ENCODE measurements around the gene CA14.
A peak's percentile ranks its signal among the peaks of the same experiment; 100 is the strongest.

Gene CA14

DNA sequence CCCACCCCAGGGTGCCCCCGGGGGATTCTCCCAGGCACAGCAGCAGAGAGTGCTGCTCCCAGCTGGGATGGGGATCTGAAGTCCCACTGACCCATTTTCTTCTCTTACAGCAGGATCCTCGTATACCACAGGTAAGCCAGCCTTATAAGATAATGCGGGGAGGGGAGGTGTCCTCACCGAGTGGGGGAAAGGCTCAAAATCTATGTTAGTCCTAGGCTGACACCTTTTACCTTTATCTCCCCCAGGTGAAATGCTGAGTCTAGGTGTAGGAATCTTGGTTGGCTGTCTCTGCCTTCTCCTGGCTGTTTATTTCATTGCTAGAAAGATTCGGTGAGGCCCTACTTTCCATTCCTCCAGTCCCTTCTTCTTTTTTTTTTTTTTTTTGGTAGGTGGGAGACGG is 6.0 kb downstream of the CA14 start:
- no peak overlapping the region for H3K4me3 ChIP-seq (replicated peaks; ENCODE audit: insufficient read depth, low read length)
- DNase-seq (ENCODE audit: low read depth in 1 of 2, low spot score in 1 of 2) = no peak
- no peaks in the 10 kb centered on the region for H3K27me3 ChIP-seq (ENCODE audit: insufficient read depth, poor library complexity, severe bottlenecking)
- TF ChIP-seq POLR2AphosphoS5 (IDR thresholded peaks at IDR 0.05; ENCODE audit: low read depth) (no peak), GABPA (IDR thresholded peaks at IDR 0.05; ENCODE audit: low read depth) (no peak), SPI1 (IDR thresholded peaks at IDR 0.05; ENCODE audit: borderline replicate concordance, low read depth) (no peak)
- TF ChIP-seq, protein P1, sequence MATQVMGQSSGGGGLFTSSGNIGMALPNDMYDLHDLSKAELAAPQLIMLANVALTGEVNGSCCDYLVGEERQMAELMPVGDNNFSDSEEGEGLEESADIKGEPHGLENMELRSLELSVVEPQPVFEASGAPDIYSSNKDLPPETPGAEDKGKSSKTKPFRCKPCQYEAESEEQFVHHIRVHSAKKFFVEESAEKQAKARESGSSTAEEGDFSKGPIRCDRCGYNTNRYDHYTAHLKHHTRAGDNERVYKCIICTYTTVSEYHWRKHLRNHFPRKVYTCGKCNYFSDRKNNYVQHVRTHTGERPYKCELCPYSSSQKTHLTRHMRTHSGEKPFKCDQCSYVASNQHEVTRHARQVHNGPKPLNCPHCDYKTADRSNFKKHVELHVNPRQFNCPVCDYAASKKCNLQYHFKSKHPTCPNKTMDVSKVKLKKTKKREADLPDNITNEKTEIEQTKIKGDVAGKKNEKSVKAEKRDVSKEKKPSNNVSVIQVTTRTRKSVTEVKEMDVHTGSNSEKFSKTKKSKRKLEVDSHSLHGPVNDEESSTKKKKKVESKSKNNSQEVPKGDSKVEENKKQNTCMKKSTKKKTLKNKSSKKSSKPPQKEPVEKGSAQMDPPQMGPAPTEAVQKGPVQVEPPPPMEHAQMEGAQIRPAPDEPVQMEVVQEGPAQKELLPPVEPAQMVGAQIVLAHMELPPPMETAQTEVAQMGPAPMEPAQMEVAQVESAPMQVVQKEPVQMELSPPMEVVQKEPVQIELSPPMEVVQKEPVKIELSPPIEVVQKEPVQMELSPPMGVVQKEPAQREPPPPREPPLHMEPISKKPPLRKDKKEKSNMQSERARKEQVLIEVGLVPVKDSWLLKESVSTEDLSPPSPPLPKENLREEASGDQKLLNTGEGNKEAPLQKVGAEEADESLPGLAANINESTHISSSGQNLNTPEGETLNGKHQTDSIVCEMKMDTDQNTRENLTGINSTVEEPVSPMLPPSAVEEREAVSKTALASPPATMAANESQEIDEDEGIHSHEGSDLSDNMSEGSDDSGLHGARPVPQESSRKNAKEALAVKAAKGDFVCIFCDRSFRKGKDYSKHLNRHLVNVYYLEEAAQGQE (IDR thresholded peaks at IDR 0.05; ENCODE audit: insufficient replicate concordance, low read depth) = no peak
- TF ChIP-seq, protein P2, sequence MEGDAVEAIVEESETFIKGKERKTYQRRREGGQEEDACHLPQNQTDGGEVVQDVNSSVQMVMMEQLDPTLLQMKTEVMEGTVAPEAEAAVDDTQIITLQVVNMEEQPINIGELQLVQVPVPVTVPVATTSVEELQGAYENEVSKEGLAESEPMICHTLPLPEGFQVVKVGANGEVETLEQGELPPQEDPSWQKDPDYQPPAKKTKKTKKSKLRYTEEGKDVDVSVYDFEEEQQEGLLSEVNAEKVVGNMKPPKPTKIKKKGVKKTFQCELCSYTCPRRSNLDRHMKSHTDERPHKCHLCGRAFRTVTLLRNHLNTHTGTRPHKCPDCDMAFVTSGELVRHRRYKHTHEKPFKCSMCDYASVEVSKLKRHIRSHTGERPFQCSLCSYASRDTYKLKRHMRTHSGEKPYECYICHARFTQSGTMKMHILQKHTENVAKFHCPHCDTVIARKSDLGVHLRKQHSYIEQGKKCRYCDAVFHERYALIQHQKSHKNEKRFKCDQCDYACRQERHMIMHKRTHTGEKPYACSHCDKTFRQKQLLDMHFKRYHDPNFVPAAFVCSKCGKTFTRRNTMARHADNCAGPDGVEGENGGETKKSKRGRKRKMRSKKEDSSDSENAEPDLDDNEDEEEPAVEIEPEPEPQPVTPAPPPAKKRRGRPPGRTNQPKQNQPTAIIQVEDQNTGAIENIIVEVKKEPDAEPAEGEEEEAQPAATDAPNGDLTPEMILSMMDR (IDR thresholded peaks at IDR 0.05; ENCODE audit: insufficient read depth, low read length) = no peak
- H3K27ac ChIP-seq (replicated peaks) = no peak overlapping the region

DNA sequence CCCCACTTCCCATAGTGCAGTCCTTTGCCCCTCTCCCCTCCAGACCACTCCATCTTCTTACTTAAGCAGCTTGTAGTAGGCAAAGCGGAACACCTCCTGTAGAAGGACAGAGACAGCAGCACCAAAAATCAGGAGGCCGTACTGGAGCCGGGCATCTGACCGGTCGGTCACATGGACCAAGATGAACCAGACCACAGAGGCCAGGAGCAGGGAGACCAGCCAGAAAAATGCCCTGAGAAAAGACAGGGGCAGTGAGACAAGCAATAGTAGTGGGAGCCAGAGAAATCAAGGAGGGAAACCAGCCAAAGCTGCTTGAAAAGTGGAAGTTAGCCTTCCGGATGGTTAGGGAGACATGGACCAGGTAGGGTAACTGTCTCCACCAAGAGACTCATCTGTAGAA is 10.3 kb downstream of the CA14 start:
- peak overlapping the region; percentile 92 for H3K27ac ChIP-seq (replicated peaks)

DNA sequence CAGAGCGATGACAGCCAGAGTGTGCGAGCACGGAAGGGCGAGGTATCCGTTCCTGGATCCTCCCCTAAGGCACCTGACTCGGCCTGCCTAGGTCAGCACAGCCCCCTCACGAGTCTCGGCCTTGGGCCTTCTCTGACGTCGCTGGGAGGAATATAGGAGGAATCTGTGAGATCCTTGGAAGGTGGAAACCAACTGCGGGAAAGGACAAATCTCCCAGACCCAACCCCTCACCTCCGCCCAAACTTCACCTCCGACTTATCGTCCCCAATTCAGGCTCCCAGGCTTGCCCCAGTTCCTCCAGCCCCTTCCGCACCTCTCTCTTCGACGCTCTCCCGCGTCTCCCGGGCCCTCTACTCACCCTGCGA is 10.7 kb downstream of the CA14 start:
- TF ChIP-seq, protein P1 (IDR thresholded peaks at IDR 0.05; ENCODE audit: insufficient replicate concordance, low read depth) = no peak
- no peak for TF ChIP-seq SPI1 (IDR thresholded peaks at IDR 0.05; ENCODE audit: borderline replicate concordance, low read depth)
- no peak for TF ChIP-seq POLR2AphosphoS5 (IDR thresholded peaks at IDR 0.05; ENCODE audit: low read depth)
- TF ChIP-seq, protein P2 (IDR thresholded peaks at IDR 0.05; ENCODE audit: insufficient read depth, low read length) = no peak
- no peak for TF ChIP-seq GABPA (IDR thresholded peaks at IDR 0.05; ENCODE audit: low read depth)
- H3K27me3 ChIP-seq (ENCODE audit: insufficient read depth, poor library complexity, severe bottlenecking) = no peaks in the 10 kb centered on the region
- H3K4me3 ChIP-seq (replicated peaks; ENCODE audit: insufficient read depth, low read length) = peak overlapping the region; percentile 91
- peak overlapping the region; percentile 92 for H3K27ac ChIP-seq (replicated peaks)
- DNase-seq (ENCODE audit: low read depth in 1 of 2, low spot score in 1 of 2) = peak in 1 of 2 experiments; percentile 9

More for the DNA sequence above, 10.3 kb downstream of the CA14 start:
- DNase-seq (ENCODE audit: low read depth in 1 of 2, low spot score in 1 of 2) = peak in 1 of 2 experiments; percentile 17
- Histone ChIP-seq H3K4me3 (replicated peaks; ENCODE audit: insufficient read depth, low read length) (peak overlapping the region; percentile 91), H3K27me3 (ENCODE audit: insufficient read depth, poor library complexity, severe bottlenecking) (no peaks in the 10 kb centered on the region)
- TF ChIP-seq SPI1 (IDR thresholded peaks at IDR 0.05; ENCODE audit: borderline replicate concordance, low read depth) (no peak), GABPA (IDR thresholded peaks at IDR 0.05; ENCODE audit: low read depth) (no peak), POLR2AphosphoS5 (IDR thresholded peaks at IDR 0.05; ENCODE audit: low read depth) (no peak)
- TF ChIP-seq, protein P1 (IDR thresholded peaks at IDR 0.05; ENCODE audit: insufficient replicate concordance, low read depth) = no peak
- TF ChIP-seq, protein P2 (IDR thresholded peaks at IDR 0.05; ENCODE audit: insufficient read depth, low read length) = no peak

All from HL-60 (cell line).